Measurements from ENCODE around the gene VAV3.

Gene VAV3

GRCh38 chr1:107687849-107688753, 276.9 kb downstream of the VAV3 start:
- ChIA-PET CTCF (interaction anchor here (2.0 kb wide), 1 partner anchor 60 kb away, joined by 4 read pairs; no protein-coding TSS in a partner anchor), POLR2A (no interaction called here)
- DNase-seq (ENCODE audit: low read depth, low spot score) = no peak

GRCh38 chr1:107683683-107684082, 281.3 kb downstream of the VAV3 start:
- no peak overlapping the region for H3K4me3 ChIP-seq (ENCODE audit: low read depth, low read length)
- ChIA-PET CTCF (no interaction called here), POLR2A (no interaction called here)
- TF ChIP-seq CTCF (IDR thresholded peaks at IDR 0.05; ENCODE audit: insufficient read depth, low read length, missing control alignments) = no peak
- no peak for DNase-seq (ENCODE audit: low read depth, low spot score)

More at GRCh38 chr1:107687849-107688753, 276.9 kb downstream of the VAV3 start:
- H3K4me3 ChIP-seq (ENCODE audit: low read depth, low read length) = no peak overlapping the region
- TF ChIP-seq CTCF (IDR thresholded peaks at IDR 0.05; ENCODE audit: insufficient read depth, low read length, missing control alignments) = no peak

GRCh38 chr1:107683191-107683657, 281.8 kb downstream of the VAV3 start:
- TF ChIP-seq CTCF (IDR thresholded peaks at IDR 0.05; ENCODE audit: insufficient read depth, low read length, missing control alignments) = no peak
- ChIA-PET CTCF (no interaction called here), POLR2A (no interaction called here)
- DNase-seq (ENCODE audit: low read depth, low spot score) = no peak
- H3K4me3 ChIP-seq (ENCODE audit: low read depth, low read length) = no peak overlapping the region

GRCh38 chr1:107682467-107682866, 282.5 kb downstream of the VAV3 start:
- POLR2A ChIA-PET = no interaction called here
- H3K4me3 ChIP-seq (ENCODE audit: low read depth, low read length) = no peak overlapping the region
- CTCF ChIA-PET = interaction anchor here (1.0 kb wide), 1 partner anchor 153 kb away, joined by 3 read pairs; no protein-coding TSS in a partner anchor
- no peak for DNase-seq (ENCODE audit: low read depth, low spot score)
- TF ChIP-seq CTCF (IDR thresholded peaks at IDR 0.05; ENCODE audit: insufficient read depth, low read length, missing control alignments) = no peak

GRCh38 chr1:107681001-107681479, 283.9 kb downstream of the VAV3 start:
- TF ChIP-seq CTCF (IDR thresholded peaks at IDR 0.05; ENCODE audit: insufficient read depth, low read length, missing control alignments) = no peak
- CTCF ChIA-PET = interaction anchor here (0.7 kb wide), 1 partner anchor 12 kb away, joined by 3 read pairs; no protein-coding TSS in a partner anchor
- POLR2A ChIA-PET = no interaction called here
- no peak overlapping the region for H3K4me3 ChIP-seq (ENCODE audit: low read depth, low read length)
- DNase-seq (ENCODE audit: low read depth, low spot score) = no peak

- H3K4me3 ChIP-seq (ENCODE audit: low read depth, low read length) = no peak overlapping the region
- DNase-seq (ENCODE audit: low read depth, low spot score) = no peak
- TF ChIP-seq CTCF (IDR thresholded peaks at IDR 0.05; ENCODE audit: insufficient read depth, low read length, missing control alignments) = no peak
- ChIA-PET POLR2A (no interaction called here), CTCF (interaction anchor here (1.5 kb wide), 1 partner anchor 12 kb away, joined by 5 read pairs; no protein-coding TSS in a partner anchor)
These were observed 284.4 kb downstream of the VAV3 start for GRCh38 chr1:107680579-107680985.

Measured in AG04449 (cell line).